Bronchial epithelial cell (primary cell): ENCODE data around the gene FRMD1. TPM values are rescaled to one million over a fixed set of nuclear protein-coding genes. Genes with fewer than 3 reads are reported as not detected.
A peak's percentile ranks its signal among the peaks of the same experiment; 100 is the strongest.

ENCODE experiments used
- DNase-seq: peaks from one replicate; pipeline ENCODE4 v3.0.0-alpha.2; 2010; ENCODE audit warnings: low read depth
- FAIRE-seq: peaks from 2 replicates; lab custom pipeline; 2011; peaks lifted over from hg19 to GRCh38; lab: Jason Lieb, UNC
- H3K27me3 ChIP-seq: 2 replicates; pipeline ENCODE4 v1.5.1; 2011; ENCODE audit warnings: low read length; ENCODE audit not compliant: control insufficient read depth, insufficient read depth
- H3K36me3 ChIP-seq: 2 replicates; pipeline ENCODE4 v1.5.1; 2011; ENCODE audit warnings: low read length; ENCODE audit not compliant: control insufficient read depth, insufficient read depth
- H3K4me3 ChIP-seq: 2 replicates; pipeline ENCODE4 v1.5.1; 2011; ENCODE audit warnings: mild to moderate bottlenecking, low read depth, low read length, control low read depth
- total RNA-seq: library from RNA; depleted of rRNA; stranded (reverse); fragments of >200 nt; gene quantifications from 2 replicates; pipeline ENCODE4 v1.2.1, GENCODE V29; 2014
- TF ChIP-seq, protein P1 (sequence below): IDR thresholded peaks from 2 replicates; pipeline ENCODE4 v1.5.1; 2011; ENCODE audit warnings: mild to moderate bottlenecking, moderate library complexity, low read length, control low read depth, inconsistent platforms; ENCODE audit not compliant: insufficient read depth, severe bottlenecking

Gene FRMD1
- total RNA-seq, 1 donor from 2014 or later, result not detected

DNA sequence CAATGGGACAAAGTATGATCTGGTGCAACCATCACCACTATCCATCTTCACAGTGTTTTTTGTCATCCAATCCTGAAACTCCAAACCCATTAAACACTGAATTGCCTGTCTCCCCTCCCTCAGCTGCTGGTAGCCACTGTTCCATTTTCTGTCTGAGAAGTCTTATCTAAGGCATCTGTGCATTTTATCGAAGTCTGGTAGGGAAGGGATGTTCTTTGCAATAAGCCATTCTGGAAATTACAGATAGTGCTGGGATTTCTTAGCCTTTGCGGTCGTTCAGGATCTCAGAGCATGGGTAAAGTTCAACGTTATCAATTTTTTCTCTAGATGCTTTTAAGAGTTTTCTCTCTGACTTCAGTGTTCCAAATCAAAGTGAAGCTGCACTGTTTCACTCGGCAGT, 57.4 kb downstream of the FRMD1 start:
- Histone ChIP-seq H3K27me3 (peaks cover 2% of the 10 kb centered on the region), H3K36me3 (no peaks in the 10 kb centered on the region), H3K4me3 (no peak overlapping the region)
- no peak for FAIRE-seq
- no peak for DNase-seq
- TF ChIP-seq, protein P1, sequence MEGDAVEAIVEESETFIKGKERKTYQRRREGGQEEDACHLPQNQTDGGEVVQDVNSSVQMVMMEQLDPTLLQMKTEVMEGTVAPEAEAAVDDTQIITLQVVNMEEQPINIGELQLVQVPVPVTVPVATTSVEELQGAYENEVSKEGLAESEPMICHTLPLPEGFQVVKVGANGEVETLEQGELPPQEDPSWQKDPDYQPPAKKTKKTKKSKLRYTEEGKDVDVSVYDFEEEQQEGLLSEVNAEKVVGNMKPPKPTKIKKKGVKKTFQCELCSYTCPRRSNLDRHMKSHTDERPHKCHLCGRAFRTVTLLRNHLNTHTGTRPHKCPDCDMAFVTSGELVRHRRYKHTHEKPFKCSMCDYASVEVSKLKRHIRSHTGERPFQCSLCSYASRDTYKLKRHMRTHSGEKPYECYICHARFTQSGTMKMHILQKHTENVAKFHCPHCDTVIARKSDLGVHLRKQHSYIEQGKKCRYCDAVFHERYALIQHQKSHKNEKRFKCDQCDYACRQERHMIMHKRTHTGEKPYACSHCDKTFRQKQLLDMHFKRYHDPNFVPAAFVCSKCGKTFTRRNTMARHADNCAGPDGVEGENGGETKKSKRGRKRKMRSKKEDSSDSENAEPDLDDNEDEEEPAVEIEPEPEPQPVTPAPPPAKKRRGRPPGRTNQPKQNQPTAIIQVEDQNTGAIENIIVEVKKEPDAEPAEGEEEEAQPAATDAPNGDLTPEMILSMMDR, result no peak

DNA sequence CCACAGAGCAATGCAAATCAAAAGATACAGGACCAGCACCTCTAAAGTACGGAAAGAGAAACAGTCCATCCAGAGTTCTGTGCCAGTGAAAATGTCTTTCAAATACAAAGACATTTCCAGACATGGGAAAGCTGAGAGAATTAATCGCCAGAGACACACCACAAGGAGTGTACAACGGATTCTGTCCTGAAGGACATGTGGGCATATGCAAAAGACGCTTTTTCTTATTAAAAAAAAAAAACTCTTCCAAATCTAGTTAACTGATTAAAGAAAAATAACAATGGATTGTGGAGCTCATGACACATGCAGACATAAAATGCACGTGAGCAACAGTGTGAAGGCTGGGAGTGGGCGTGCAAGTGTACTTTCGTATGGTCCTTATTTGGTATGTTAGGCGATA, 58.8 kb downstream of the FRMD1 start:
- no peak for DNase-seq
- Histone ChIP-seq H3K36me3 (no peaks in the 10 kb centered on the region), H3K27me3 (peaks cover 6% of the 10 kb centered on the region), H3K4me3 (no peak overlapping the region)
- TF ChIP-seq, protein P1, result no peak
- no peak for FAIRE-seq

DNA sequence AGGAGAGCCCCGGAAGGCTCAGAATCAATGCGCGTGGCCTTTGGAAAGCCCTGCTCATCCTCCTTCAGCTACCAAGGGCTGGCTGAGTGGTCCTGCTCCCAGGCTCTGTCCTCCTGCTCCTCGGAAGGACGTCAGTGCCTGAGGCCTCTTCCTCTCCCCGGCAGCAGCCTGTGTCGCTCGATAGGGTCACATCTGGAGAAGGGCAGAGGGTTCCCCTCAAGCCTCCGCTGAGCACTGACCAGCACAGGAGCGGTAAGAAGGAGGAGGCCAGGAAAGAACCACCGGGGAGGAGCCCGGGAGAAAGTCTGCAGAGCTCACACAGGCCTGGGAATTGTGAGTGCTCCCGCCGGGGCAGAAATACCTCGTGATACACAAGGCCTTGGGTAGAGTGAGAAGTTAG, 60.3 kb downstream of the FRMD1 start:
- DNase-seq (no peak), FAIRE-seq (no peak)
- Histone ChIP-seq H3K27me3 (peaks cover 6% of the 10 kb centered on the region), H3K4me3 (no peak overlapping the region), H3K36me3 (no peaks in the 10 kb centered on the region)
- TF ChIP-seq, protein P1, result no peak

DNA sequence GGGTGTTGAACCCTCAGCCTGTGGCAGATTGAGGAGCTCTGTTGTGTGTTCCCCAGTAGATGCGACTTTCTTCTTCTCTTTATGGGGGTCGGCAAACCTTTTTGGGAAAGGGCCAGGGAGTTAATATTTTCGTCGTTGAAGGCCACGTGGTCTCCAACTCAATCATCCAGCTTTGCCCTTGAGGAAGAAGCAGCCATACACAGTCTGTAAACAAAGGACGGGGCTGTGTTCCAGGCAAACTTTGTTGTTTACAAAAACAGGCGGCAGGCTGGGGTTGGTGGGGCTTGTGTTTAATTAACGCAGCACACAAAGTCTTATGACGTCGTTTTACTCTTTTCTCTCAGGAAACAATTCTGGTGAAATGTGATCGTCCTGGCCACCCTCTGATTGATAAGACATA, 61.4 kb downstream of the FRMD1 start:
- Histone ChIP-seq H3K36me3 (no peaks in the 10 kb centered on the region), H3K27me3 (peaks cover 8% of the 10 kb centered on the region), H3K4me3 (no peak overlapping the region)
- TF ChIP-seq, protein P1, result no peak
- FAIRE-seq (no peak), DNase-seq (no peak)

DNA sequence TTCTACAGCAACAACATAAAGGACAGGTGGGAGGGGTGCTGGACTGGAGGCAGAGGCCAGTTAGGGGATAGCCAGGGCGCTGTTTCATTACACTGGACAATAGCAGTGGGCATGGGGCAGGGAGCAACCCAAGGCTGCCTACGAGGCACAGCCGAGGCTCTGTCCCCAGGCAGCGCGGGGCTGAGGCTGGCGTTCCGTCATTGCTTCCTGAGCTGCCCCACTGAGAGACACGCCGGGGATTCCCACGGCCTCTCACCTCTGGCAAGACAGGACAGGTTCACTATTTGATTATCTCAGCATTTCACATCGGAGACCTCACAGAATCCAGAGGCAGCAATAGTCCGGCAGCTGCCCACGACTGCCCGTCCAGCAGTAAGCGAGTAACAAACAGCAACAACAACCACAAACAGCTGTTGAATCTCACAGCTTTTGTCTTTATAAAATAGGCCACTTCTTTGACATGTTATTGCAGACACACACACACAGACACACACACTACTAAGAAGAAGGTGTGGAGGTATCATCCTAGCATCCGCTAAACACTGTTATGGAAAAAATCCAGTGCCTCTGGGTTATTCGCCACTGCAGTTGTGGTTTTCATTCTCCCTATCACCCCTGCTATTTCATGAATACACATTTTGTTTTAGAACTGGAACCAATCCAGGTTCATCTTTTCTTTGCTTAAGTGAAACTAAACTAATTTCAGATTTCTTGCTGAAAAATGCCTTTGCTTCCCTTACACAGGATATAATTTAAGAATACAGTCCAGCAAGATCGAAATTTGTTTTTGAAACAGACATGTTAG, 62.1 kb downstream of the FRMD1 start:
- Histone ChIP-seq H3K27me3 (peaks cover 8% of the 10 kb centered on the region), H3K4me3 (no peak overlapping the region), H3K36me3 (no peaks in the 10 kb centered on the region)
- FAIRE-seq, result no peak
- DNase-seq, result peak; percentile 43
- TF ChIP-seq, protein P1, result no peak

DNA sequence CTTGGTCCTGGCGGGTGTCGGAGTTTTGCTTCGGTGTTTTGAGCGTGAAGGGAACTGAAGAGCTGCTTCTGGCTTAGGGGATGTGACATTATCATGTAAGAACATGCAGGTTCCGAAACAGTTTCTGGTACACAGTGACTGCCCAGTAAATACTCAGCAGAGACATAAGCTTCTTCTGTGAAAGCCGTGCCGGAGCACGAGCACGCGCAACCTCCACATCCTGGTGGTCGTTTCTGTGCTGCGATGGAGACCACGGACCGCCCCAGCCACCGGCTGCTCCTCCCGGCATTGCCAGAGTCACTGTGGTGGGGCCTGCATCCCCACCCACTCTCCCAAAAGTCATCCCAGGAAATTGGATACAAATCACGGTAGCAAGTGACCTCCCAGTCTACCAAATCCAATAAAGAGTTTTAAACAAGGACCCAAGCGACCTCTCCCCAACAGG, 62.8 kb downstream of the FRMD1 start:
- FAIRE-seq (peak; percentile 40), DNase-seq (no peak)
- Histone ChIP-seq H3K4me3 (no peak overlapping the region), H3K27me3 (peaks cover 8% of the 10 kb centered on the region), H3K36me3 (no peaks in the 10 kb centered on the region)
- TF ChIP-seq, protein P1, result no peak
